ENCODE data around the gene AJAP1.

The AJAP1 gene

GRCh38 chr1:4734791-4735190, 80.4 kb downstream of the AJAP1 start:
- DNase-seq (ENCODE audit: low spot score), result no peak

GRCh38 chr1:4736254-4736653, 81.8 kb downstream of the AJAP1 start:
- no peak for DNase-seq (ENCODE audit: low spot score)

GRCh38 chr1:4741876-4742423, 87.5 kb downstream of the AJAP1 start:
- no peak for DNase-seq (ENCODE audit: low spot score)

- DNase-seq (ENCODE audit: low spot score), result no peak
These were observed 89.8 kb downstream of the AJAP1 start for GRCh38 chr1:4743978-4744750.

GRCh38 chr1:4745560-4745959, 91.2 kb downstream of the AJAP1 start:
- DNase-seq (ENCODE audit: low spot score), result no peak

GRCh38 chr1:4749406-4749805, 95.0 kb downstream of the AJAP1 start:
- no peak for DNase-seq (ENCODE audit: low spot score)

- DNase-seq (ENCODE audit: low spot score), result no peak
These were observed 95.8 kb downstream of the AJAP1 start for GRCh38 chr1:4750177-4750576.

GRCh38 chr1:4752059-4752458, 97.7 kb downstream of the AJAP1 start:
- no peak for DNase-seq (ENCODE audit: low spot score)

GRCh38 chr1:4754816-4755215, 100.4 kb downstream of the AJAP1 start:
- no peak for DNase-seq (ENCODE audit: low spot score)

- no peak for DNase-seq (ENCODE audit: low spot score)
These were observed 101.0 kb downstream of the AJAP1 start for GRCh38 chr1:4755301-4755845.

GRCh38 chr1:4755864-4756504, 101.6 kb downstream of the AJAP1 start:
- DNase-seq (ENCODE audit: low spot score), result no peak

GRCh38 chr1:4756851-4757580, 102.6 kb downstream of the AJAP1 start:
- DNase-seq (ENCODE audit: low spot score), result no peak

- no peak for DNase-seq (ENCODE audit: low spot score)
These were observed 105.3 kb downstream of the AJAP1 start for GRCh38 chr1:4759671-4760070.

GRCh38 chr1:4760088-4760487, 105.7 kb downstream of the AJAP1 start:
- DNase-seq (ENCODE audit: low spot score), result no peak

GRCh38 chr1:4761324-4761723, 106.9 kb downstream of the AJAP1 start:
- no peak for DNase-seq (ENCODE audit: low spot score)

- DNase-seq (ENCODE audit: low spot score), result no peak
These were observed 107.7 kb downstream of the AJAP1 start for GRCh38 chr1:4762146-4762545.

- DNase-seq (ENCODE audit: low spot score), result no peak
These were observed 112.9 kb downstream of the AJAP1 start for GRCh38 chr1:4767308-4767707.

GRCh38 chr1:4768553-4768952, 114.1 kb downstream of the AJAP1 start:
- DNase-seq (ENCODE audit: low spot score), result no peak

- DNase-seq (ENCODE audit: low spot score), result no peak
These were observed 115.3 kb downstream of the AJAP1 start for GRCh38 chr1:4769516-4770280.

GRCh38 chr1:4770713-4771112, 116.3 kb downstream of the AJAP1 start:
- no peak for DNase-seq (ENCODE audit: low spot score)

GRCh38 chr1:4771267-4771666, 116.9 kb downstream of the AJAP1 start:
- no peak for DNase-seq (ENCODE audit: low spot score)

GRCh38 chr1:4771721-4772120, 117.3 kb downstream of the AJAP1 start:
- no peak for DNase-seq (ENCODE audit: low spot score)
